Measurements from ENCODE around the gene AK9.

Gene AK9

GRCh38 chr6:109561844-109562243 is 129.2 kb downstream of the AK9 start:
- Histone ChIP-seq H3K4me3 (ENCODE audit: low read depth, low read length) (no peak overlapping the region), H3K4me1 (no peaks in the 10 kb centered on the region), H3K36me3 (no peaks in the 10 kb centered on the region), H3K27me3 (no peaks in the 10 kb centered on the region; the same call in 1 of the 2 replicates), H3K9me3 (no peaks in the 10 kb centered on the region)
- DNase-seq = no peak
- no peak for TF ChIP-seq CTCF (IDR thresholded peaks at IDR 0.05; ENCODE audit: low read depth, low read length)

- Histone ChIP-seq H3K4me1 (no peaks in the 10 kb centered on the region), H3K9me3 (no peaks in the 10 kb centered on the region), H3K27me3 (no peaks in the 10 kb centered on the region), H3K36me3 (no peaks in the 10 kb centered on the region), H3K4me3 (ENCODE audit: low read depth, low read length) (no peak overlapping the region)
- DNase-seq = no peak
- TF ChIP-seq CTCF (IDR thresholded peaks at IDR 0.05; ENCODE audit: low read depth, low read length) = no peak
Measured at GRCh38 chr6:109531446-109531845, 159.6 kb downstream of the AK9 start.

- H3K4me3 ChIP-seq (ENCODE audit: low read depth, low read length) = no peak overlapping the region
- no peaks in the 10 kb centered on the region for H3K36me3 ChIP-seq
- no peaks in the 10 kb centered on the region for H3K27me3 ChIP-seq
- no peak for DNase-seq
- no peaks in the 10 kb centered on the region for H3K9me3 ChIP-seq
- H3K4me1 ChIP-seq = no peaks in the 10 kb centered on the region
- TF ChIP-seq CTCF (IDR thresholded peaks at IDR 0.05; ENCODE audit: low read depth, low read length) = peak; percentile 48
Measured at GRCh38 chr6:109527989-109528388, 163.0 kb downstream of the AK9 start.

GRCh38 chr6:109526905-109527628 is 163.9 kb downstream of the AK9 start:
- H3K27me3 ChIP-seq = no peaks in the 10 kb centered on the region
- peak; percentile 76 for TF ChIP-seq CTCF (IDR thresholded peaks at IDR 0.05; ENCODE audit: low read depth, low read length)
- H3K9me3 ChIP-seq = no peaks in the 10 kb centered on the region
- no peaks in the 10 kb centered on the region for H3K4me1 ChIP-seq
- peak; percentile 63 for DNase-seq
- H3K36me3 ChIP-seq = no peaks in the 10 kb centered on the region
- no peak overlapping the region for H3K4me3 ChIP-seq (ENCODE audit: low read depth, low read length)

GRCh38 chr6:109524129-109524528 is 166.9 kb downstream of the AK9 start:
- Histone ChIP-seq H3K4me1 (no peaks in the 10 kb centered on the region), H3K27me3 (no peaks in the 10 kb centered on the region), H3K36me3 (no peaks in the 10 kb centered on the region), H3K9me3 (no peaks in the 10 kb centered on the region), H3K4me3 (ENCODE audit: low read depth, low read length) (no peak overlapping the region)
- no peak for TF ChIP-seq CTCF (IDR thresholded peaks at IDR 0.05; ENCODE audit: low read depth, low read length)
- no peak for DNase-seq

- Histone ChIP-seq H3K4me3 (ENCODE audit: low read depth, low read length) (no peak overlapping the region), H3K36me3 (no peaks in the 10 kb centered on the region), H3K4me1 (no peaks in the 10 kb centered on the region), H3K9me3 (no peaks in the 10 kb centered on the region), H3K27me3 (no peaks in the 10 kb centered on the region)
- no peak for DNase-seq
- no peak for TF ChIP-seq CTCF (IDR thresholded peaks at IDR 0.05; ENCODE audit: low read depth, low read length)
Measured at GRCh38 chr6:109523478-109523877, 167.5 kb downstream of the AK9 start.
